ENCODE measurements around the gene GRPR.

GRPR gene

DNA sequence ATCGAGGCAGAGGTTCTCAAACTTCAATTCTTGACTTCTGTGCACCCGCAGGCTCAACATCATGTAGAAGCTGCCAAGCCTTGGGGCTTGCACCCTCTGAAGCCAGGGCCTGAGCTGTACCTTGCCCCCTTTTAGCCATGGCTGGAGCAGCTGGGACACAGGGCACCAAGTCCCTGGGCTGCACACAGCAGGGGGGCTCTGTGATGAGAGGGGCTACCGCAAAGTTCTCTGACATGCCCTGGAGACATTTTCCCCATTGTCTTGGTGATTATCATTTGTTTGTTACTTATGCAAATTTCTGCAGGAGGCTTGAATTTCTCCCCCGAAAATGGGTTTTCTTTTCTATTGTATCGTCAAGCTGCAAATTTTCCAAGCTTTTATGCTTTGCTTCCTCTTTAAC is 39.0 kb downstream of the GRPR start:
- TF ChIP-seq, protein P1, sequence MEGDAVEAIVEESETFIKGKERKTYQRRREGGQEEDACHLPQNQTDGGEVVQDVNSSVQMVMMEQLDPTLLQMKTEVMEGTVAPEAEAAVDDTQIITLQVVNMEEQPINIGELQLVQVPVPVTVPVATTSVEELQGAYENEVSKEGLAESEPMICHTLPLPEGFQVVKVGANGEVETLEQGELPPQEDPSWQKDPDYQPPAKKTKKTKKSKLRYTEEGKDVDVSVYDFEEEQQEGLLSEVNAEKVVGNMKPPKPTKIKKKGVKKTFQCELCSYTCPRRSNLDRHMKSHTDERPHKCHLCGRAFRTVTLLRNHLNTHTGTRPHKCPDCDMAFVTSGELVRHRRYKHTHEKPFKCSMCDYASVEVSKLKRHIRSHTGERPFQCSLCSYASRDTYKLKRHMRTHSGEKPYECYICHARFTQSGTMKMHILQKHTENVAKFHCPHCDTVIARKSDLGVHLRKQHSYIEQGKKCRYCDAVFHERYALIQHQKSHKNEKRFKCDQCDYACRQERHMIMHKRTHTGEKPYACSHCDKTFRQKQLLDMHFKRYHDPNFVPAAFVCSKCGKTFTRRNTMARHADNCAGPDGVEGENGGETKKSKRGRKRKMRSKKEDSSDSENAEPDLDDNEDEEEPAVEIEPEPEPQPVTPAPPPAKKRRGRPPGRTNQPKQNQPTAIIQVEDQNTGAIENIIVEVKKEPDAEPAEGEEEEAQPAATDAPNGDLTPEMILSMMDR (IDR thresholded peaks at IDR 0.05; ENCODE audit: extremely low read depth, missing control alignments) = no peak
- DNase-seq (ENCODE audit: low spot score) = no peak

DNA sequence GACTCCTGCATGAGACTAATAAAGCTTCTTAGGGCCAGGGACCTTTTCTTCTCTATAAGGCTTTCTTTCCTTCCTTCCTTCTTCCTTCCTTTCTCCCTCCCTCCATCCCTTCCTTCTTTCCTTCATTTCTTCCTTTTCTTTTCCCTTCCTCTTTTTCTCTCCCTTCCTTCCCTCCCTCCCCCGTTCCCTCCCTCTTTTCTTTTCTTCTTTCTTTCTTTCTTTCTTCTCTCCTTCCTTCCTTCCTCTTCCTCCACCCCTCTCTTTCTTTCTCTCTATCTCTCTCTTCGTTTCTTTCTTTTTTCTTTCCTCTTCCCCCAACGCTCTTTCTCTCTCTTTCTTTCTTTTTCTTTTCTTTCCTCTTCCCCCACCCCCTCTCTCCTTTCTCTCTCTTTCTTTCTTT is 41.4 kb downstream of the GRPR start:
- TF ChIP-seq, protein P1 (IDR thresholded peaks at IDR 0.05; ENCODE audit: extremely low read depth, missing control alignments) = no peak
- DNase-seq (ENCODE audit: low spot score) = no peak

DNA sequence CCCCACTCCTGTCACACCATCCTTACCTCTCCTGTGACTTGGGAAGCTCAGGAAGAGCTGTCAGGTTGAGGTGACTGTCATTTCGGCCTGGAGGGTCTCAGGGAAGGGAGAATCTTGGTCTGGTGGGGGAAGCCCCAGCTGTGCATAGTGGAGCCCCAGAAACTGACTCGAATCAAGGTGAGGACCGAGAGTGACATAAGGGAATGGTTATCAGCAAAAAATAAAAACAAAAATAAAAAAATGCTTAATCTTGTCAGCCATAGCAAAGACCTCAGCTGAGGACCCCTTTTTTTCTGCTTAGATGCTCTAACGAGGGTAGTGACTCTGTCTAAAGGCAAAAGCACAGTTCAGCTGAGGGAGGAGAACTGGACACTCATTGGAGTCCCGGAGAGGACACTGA is 43.8 kb downstream of the GRPR start, which contains the start of gene MAGEB17:
TSS of gene MAGEB17 (plus strand) at position 301 of the 400 bp plus-strand sequence. CDS start 2,902 bp downstream, outside the sequence.
- no peak for DNase-seq (ENCODE audit: low spot score)
- TF ChIP-seq, protein P1 (IDR thresholded peaks at IDR 0.05; ENCODE audit: extremely low read depth, missing control alignments) = no peak

- TF ChIP-seq, protein P1 (IDR thresholded peaks at IDR 0.05; ENCODE audit: extremely low read depth, missing control alignments) = no peak
Observed at GRCh38 chrX:16171039-16171438, 47.7 kb downstream of the GRPR start.

GRCh38 chrX:16171944-16172343 is 48.6 kb downstream of the GRPR start:
- TF ChIP-seq, protein P1 (IDR thresholded peaks at IDR 0.05; ENCODE audit: extremely low read depth, missing control alignments) = no peak

More at GRCh38 chrX:16171039-16171438, 47.7 kb downstream of the GRPR start:
- DNase-seq (ENCODE audit: low spot score) = no peak

GRCh38 chrX:16172391-16172790 is 49.0 kb downstream of the GRPR start:
- no peak for DNase-seq (ENCODE audit: low spot score)
- TF ChIP-seq, protein P1 (IDR thresholded peaks at IDR 0.05; ENCODE audit: extremely low read depth, missing control alignments) = no peak

More at GRCh38 chrX:16171944-16172343, 48.6 kb downstream of the GRPR start:
- no peak for DNase-seq (ENCODE audit: low spot score)

DNA sequence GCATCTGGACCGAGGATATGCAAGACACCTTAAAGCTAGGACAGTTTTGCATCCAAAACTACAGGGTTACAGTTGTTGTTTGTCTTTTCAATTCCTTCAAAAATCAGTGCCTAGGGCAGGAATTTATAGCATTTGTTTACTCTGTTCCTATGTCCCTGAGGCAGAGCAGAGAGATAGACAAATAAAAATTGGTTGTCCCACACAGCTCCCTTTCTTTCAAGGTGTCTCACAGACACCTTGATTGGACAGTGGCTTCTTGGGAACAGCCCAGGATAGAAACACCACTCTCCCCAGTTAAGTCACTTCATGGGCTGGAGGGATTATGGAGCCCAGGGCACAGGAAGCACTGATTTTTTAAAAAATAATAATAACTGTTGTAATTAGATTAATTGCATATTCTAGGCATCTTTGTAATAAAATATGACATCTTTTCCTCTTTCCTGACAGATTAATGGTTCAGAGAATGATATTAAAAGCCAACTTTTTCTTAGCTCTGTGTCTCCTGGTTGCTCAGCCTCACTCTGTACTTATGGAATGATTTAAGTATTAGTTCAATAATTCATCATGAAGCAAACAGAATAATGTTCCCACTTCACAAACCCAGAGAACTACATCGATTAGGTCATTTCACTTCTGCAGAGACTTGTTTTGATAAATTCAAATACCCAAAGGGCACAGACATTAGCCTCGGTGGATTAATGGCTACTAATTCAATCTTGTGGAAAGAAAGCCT is 52.1 kb downstream of the GRPR start:
- no peak for DNase-seq (ENCODE audit: low spot score)
- TF ChIP-seq, protein P1 (IDR thresholded peaks at IDR 0.05; ENCODE audit: extremely low read depth, missing control alignments) = no peak

Measured in GM20000 (cell line).